ENCODE data around the gene R3HDM2.

R3HDM2 gene

GRCh38 chr12:57475271-57476161 lies 44.7 kb upstream of the R3HDM2 start:
- Histone ChIP-seq H3K4me2 (ENCODE audit: low read length, poor library complexity, severe bottlenecking) (peak overlapping the region; percentile 72), H2BK120ac (ENCODE audit: low read depth, low read length) (no peak overlapping the region), H2BK15ac (ENCODE audit: low read depth, poor library complexity, severe bottlenecking) (no peak overlapping the region), H3K4ac (ENCODE audit: low read depth in 1 of 2, low read length in 2 of 2) (no peak overlapping the region), H3K36me3 (ENCODE audit: control insufficient read depth in 1 of 2, insufficient read depth in 2 of 2, low read depth in 1 of 2, low read length in 2 of 2) (no peaks in the 10 kb centered on the region), H2AFZ (ENCODE audit: low read depth, low read length) (peak overlapping the region; percentile 24), H2BK12ac (ENCODE audit: low read length in 2 of 2) (no peak overlapping the region), H2AK5ac (ENCODE audit: low read length, severe bottlenecking) (no peak overlapping the region), H3K4me1 (ENCODE audit: control insufficient read depth, insufficient read depth, low read depth, low read length) (peaks cover 17% of the 10 kb centered on the region), H3K27ac (ENCODE audit: low read length, poor library complexity, severe bottlenecking) (no peak overlapping the region), H3K18ac (ENCODE audit: low read depth in 1 of 2, low read length in 2 of 2) (no peak overlapping the region), H3K79me1 (replicated peaks; ENCODE audit: low read length, poor library complexity, severe bottlenecking) (no peaks in the 10 kb centered on the region), H3K27me3 (ENCODE audit: control insufficient read depth in 1 of 2, insufficient read depth in 1 of 2, low read length in 2 of 2) (peaks cover 72 to 96% of the 10 kb centered on the region in 2 experiments), H3K9ac (ENCODE audit: low read length) (no peak overlapping the region), H4K91ac (ENCODE audit: low read length) (no peak overlapping the region), H2BK5ac (ENCODE audit: low read depth, low read length, poor library complexity, severe bottlenecking) (no peak overlapping the region), H3K14ac (ENCODE audit: low read length in 2 of 2) (no peak overlapping the region), H3K9me3 (ENCODE audit: control insufficient read depth, low read length) (no peaks in the 10 kb centered on the region), H4K8ac (ENCODE audit: low read length) (no peak overlapping the region), H3K23ac (ENCODE audit: low read length in 2 of 2) (peak overlapping the region in 1 of 2 experiments; percentile 76), H3K4me3 (ENCODE audit: insufficient read depth in 1 of 2, low read depth in 1 of 2, low read length in 2 of 2) (peak overlapping the region; percentile 4 to 55)
- 4% methylated on average over 56 of the region's 84 CpGs for whole genome bisulfite sequencing
- DNase-seq: peak; percentile 51

- peaks cover 17% of the 10 kb centered on the region for H3K4me1 ChIP-seq (ENCODE audit: control insufficient read depth, insufficient read depth, low read depth, low read length)
- no peaks in the 10 kb centered on the region for H3K36me3 ChIP-seq (ENCODE audit: control insufficient read depth in 1 of 2, insufficient read depth in 2 of 2, low read depth in 1 of 2, low read length in 2 of 2)
- H3K4me3 ChIP-seq (ENCODE audit: insufficient read depth in 1 of 2, low read depth in 1 of 2, low read length in 2 of 2): no peak overlapping the region
- peaks cover 78 to 98% of the 10 kb centered on the region in 2 experiments for H3K27me3 ChIP-seq (ENCODE audit: control insufficient read depth in 1 of 2, insufficient read depth in 1 of 2, low read length in 2 of 2)
- no peaks in the 10 kb centered on the region for H3K9me3 ChIP-seq (ENCODE audit: control insufficient read depth, low read length)
- H4K91ac ChIP-seq (ENCODE audit: low read length): no peak overlapping the region
- no peak overlapping the region for H3K18ac ChIP-seq (ENCODE audit: low read depth in 1 of 2, low read length in 2 of 2)
- peak overlapping the region in 1 of 2 experiments; percentile 76 for H3K23ac ChIP-seq (ENCODE audit: low read length in 2 of 2)
- H3K14ac ChIP-seq (ENCODE audit: low read length in 2 of 2): no peak overlapping the region
- no peak overlapping the region for H3K27ac ChIP-seq (ENCODE audit: low read length, poor library complexity, severe bottlenecking)
- DNase-seq: no peak
- no peak overlapping the region for H3K4ac ChIP-seq (ENCODE audit: low read depth in 1 of 2, low read length in 2 of 2)
- WGBS: 67% methylated on average over 7 of the region's 7 CpGs
- H2BK120ac ChIP-seq (ENCODE audit: low read depth, low read length): no peak overlapping the region
- H3K9ac ChIP-seq (ENCODE audit: low read length): no peak overlapping the region
- peak overlapping the region; percentile 72 for H3K4me2 ChIP-seq (ENCODE audit: low read length, poor library complexity, severe bottlenecking)
- H4K8ac ChIP-seq (ENCODE audit: low read length): no peak overlapping the region
- no peak overlapping the region for H2BK12ac ChIP-seq (ENCODE audit: low read length in 2 of 2)
- no peak overlapping the region for H2AK5ac ChIP-seq (ENCODE audit: low read length, severe bottlenecking)
- H2BK15ac ChIP-seq (ENCODE audit: low read depth, poor library complexity, severe bottlenecking): no peak overlapping the region
- no peak overlapping the region for H2AFZ ChIP-seq (ENCODE audit: low read depth, low read length)
- H2BK5ac ChIP-seq (ENCODE audit: low read depth, low read length, poor library complexity, severe bottlenecking): no peak overlapping the region
- no peaks in the 10 kb centered on the region for H3K79me1 ChIP-seq (replicated peaks; ENCODE audit: low read length, poor library complexity, severe bottlenecking)
Observed at GRCh38 chr12:57474862-57475261, 44.0 kb upstream of the R3HDM2 start.

DNA sequence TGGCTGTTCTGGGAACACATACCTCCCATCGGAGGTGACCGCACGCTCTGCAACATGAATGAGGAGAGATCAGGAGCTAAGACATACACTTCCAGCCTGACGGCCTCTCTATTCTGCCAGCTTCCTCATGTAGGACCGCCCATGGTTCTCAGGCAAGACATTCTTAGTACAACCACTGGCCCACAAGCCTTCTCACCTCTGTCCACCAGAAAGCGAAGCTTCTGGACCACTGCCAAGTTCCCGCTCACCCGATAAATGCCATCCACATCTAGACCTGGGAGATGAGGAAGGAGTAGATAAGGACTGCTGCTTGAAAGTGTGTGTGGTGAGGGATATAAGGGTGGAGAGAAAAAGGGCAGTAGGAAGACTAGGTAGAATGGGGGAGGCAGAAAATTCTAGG lies 43.6 kb upstream of the R3HDM2 start:
- Histone ChIP-seq H3K36me3 (ENCODE audit: control insufficient read depth in 1 of 2, insufficient read depth in 2 of 2, low read depth in 1 of 2, low read length in 2 of 2) (no peaks in the 10 kb centered on the region), H2BK120ac (ENCODE audit: low read depth, low read length) (no peak overlapping the region), H2AFZ (ENCODE audit: low read depth, low read length) (no peak overlapping the region), H3K27me3 (ENCODE audit: control insufficient read depth in 1 of 2, insufficient read depth in 1 of 2, low read length in 2 of 2) (peaks cover 82 to 98% of the 10 kb centered on the region in 2 experiments), H4K8ac (ENCODE audit: low read length) (no peak overlapping the region), H2BK12ac (ENCODE audit: low read length in 2 of 2) (no peak overlapping the region), H3K14ac (ENCODE audit: low read length in 2 of 2) (no peak overlapping the region), H3K4me2 (ENCODE audit: low read length, poor library complexity, severe bottlenecking) (no peak overlapping the region), H4K91ac (ENCODE audit: low read length) (no peak overlapping the region), H3K9me3 (ENCODE audit: control insufficient read depth, low read length) (no peaks in the 10 kb centered on the region), H2BK15ac (ENCODE audit: low read depth, poor library complexity, severe bottlenecking) (no peak overlapping the region), H3K79me1 (replicated peaks; ENCODE audit: low read length, poor library complexity, severe bottlenecking) (no peaks in the 10 kb centered on the region), H2BK5ac (ENCODE audit: low read depth, low read length, poor library complexity, severe bottlenecking) (no peak overlapping the region), H3K4ac (ENCODE audit: low read depth in 1 of 2, low read length in 2 of 2) (no peak overlapping the region), H3K4me1 (ENCODE audit: control insufficient read depth, insufficient read depth, low read depth, low read length) (peaks cover 16% of the 10 kb centered on the region), H3K27ac (ENCODE audit: low read length, poor library complexity, severe bottlenecking) (no peak overlapping the region), H3K9ac (ENCODE audit: low read length) (no peak overlapping the region), H3K18ac (ENCODE audit: low read depth in 1 of 2, low read length in 2 of 2) (no peak overlapping the region), H2AK5ac (ENCODE audit: low read length, severe bottlenecking) (no peak overlapping the region), H3K23ac (ENCODE audit: low read length in 2 of 2) (no peak overlapping the region), H3K4me3 (ENCODE audit: insufficient read depth in 1 of 2, low read depth in 1 of 2, low read length in 2 of 2) (no peak overlapping the region)
- 90% methylated on average over 8 of the region's 8 CpGs for WGBS
- no peak for DNase-seq

DNA sequence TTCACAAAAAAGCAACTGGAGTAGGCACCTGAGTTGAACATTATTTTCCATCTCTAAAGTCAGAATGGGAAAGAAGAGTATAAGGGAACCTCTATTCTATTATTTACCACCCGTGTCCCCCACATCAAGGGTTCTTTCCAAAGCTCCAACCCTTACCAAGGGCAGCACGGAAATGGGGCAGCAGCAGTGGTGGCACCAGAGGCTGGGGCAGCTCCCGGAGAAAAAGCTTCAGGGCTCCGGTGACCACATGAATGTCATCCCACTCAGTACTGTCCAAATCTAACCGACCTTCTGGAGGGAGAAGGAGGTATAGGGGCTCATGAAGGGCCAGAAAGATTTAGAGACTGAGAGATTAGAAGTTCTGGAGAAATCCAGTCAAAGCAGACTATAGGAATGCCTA lies 43.0 kb upstream of the R3HDM2 start:
- Histone ChIP-seq H2BK12ac (ENCODE audit: low read length in 2 of 2) (no peak overlapping the region), H2AFZ (ENCODE audit: low read depth, low read length) (no peak overlapping the region), H2BK5ac (ENCODE audit: low read depth, low read length, poor library complexity, severe bottlenecking) (no peak overlapping the region), H3K36me3 (ENCODE audit: control insufficient read depth in 1 of 2, insufficient read depth in 2 of 2, low read depth in 1 of 2, low read length in 2 of 2) (no peaks in the 10 kb centered on the region), H3K4me2 (ENCODE audit: low read length, poor library complexity, severe bottlenecking) (no peak overlapping the region), H2BK120ac (ENCODE audit: low read depth, low read length) (no peak overlapping the region), H3K23ac (ENCODE audit: low read length in 2 of 2) (no peak overlapping the region), H3K4ac (ENCODE audit: low read depth in 1 of 2, low read length in 2 of 2) (no peak overlapping the region), H3K27ac (ENCODE audit: low read length, poor library complexity, severe bottlenecking) (no peak overlapping the region), H3K4me1 (ENCODE audit: control insufficient read depth, insufficient read depth, low read depth, low read length) (peaks cover 14% of the 10 kb centered on the region), H4K91ac (ENCODE audit: low read length) (no peak overlapping the region), H3K14ac (ENCODE audit: low read length in 2 of 2) (no peak overlapping the region), H2AK5ac (ENCODE audit: low read length, severe bottlenecking) (no peak overlapping the region), H3K9ac (ENCODE audit: low read length) (no peak overlapping the region), H3K4me3 (ENCODE audit: insufficient read depth in 1 of 2, low read depth in 1 of 2, low read length in 2 of 2) (no peak overlapping the region), H4K8ac (ENCODE audit: low read length) (no peak overlapping the region), H3K18ac (ENCODE audit: low read depth in 1 of 2, low read length in 2 of 2) (no peak overlapping the region), H3K79me1 (replicated peaks; ENCODE audit: low read length, poor library complexity, severe bottlenecking) (no peaks in the 10 kb centered on the region), H3K27me3 (ENCODE audit: control insufficient read depth in 1 of 2, insufficient read depth in 1 of 2, low read length in 2 of 2) (peaks cover 86 to 98% of the 10 kb centered on the region in 2 experiments), H3K9me3 (ENCODE audit: control insufficient read depth, low read length) (no peaks in the 10 kb centered on the region), H2BK15ac (ENCODE audit: low read depth, poor library complexity, severe bottlenecking) (no peak overlapping the region)
- no peak for DNase-seq
- 45% methylated on average over 2 of the region's 5 CpGs for WGBS

Measured in mesenchymal stem cell (in vitro differentiated cells and primary cell).